Stimulated activated CD4-positive, alpha-beta T cell treated with anti-CD3 and anti-CD28 coated beads, Interleukin-1b, Interleukin-23, amount 100 ng/mL, for 48 hours (primary cell): ENCODE data around the gene CREB3L2.
"Not testable (repeated sequence)": the region's sequence is repeated elsewhere in the genome, so short reads cannot be mapped to it uniquely, and the experiment has no call there.

Experiments used
- DNase-seq: peaks from one replicate; pipeline ENCODE4 v3.0.0-alpha.2; 2020

Gene CREB3L2

DNA sequence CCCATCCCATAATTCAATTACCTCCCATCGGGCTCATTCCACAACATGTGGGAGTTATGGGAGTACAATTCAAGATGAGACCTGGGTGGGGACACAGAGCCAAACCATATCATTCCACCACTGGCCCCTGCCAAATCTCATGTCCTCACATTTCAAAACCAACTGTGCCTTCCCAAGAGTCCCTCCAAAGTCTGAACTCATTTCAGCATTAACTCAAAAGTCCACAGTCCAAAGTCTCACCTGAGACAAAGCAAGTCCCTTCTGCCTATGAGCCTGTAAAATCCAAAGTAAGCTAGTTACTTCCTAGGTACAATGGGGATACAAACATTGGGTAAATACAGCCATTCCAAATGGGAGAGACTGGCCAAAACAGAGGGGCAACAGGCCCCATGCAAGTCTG, 170.3 kb downstream of the CREB3L2 start:
- not testable (repeated sequence) for DNase-seq

DNA sequence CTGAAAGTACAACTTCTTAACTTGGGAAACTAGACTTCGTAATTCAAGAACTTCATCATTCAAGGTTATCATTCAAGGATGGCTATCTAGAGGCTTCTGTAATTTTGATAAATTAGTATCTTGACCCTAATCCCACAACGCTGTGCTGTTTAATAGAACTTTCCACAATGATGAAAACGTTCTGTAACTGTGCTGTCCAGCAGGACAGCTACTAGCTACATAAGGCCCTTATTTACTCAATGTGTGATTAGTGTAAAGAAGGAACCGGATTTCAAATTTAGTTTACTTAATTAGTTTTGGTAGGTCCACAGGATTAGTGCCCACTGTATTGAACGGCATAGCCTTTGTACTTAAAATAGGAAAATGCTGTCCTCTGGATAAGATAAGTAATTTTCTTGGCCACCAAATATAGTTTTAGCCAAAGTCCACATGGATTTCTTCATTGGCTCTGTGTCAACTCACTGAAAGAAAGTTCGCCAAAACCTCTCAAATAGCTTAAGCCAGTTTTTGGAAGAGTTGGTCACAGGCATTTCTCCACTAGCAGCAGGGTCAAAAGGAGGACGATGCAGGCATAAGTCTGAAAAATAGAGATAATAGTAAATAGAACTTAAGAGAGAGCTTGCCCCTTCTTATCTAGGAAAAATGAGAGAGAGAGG, 172.4 kb downstream of the CREB3L2 start:
- no peak for DNase-seq

DNA sequence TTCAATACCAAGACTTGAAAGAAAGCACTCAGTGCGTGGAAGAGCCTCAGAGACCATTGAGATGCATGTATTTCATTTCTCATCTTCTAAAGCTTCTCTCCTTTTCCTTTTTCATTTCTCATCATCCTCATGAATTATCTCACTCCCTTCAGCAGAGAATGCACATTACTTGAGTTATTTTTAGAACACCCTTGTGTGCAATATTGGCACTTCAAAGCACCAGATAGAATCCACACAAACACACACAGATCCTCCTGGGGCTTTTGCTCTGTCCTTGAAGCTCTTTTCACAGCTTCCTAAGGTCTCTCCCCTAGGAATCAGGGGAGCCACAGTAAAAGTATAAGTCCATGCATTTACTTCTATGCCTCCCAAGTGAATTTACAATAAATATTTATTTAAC, 173.4 kb downstream of the CREB3L2 start:
- no peak for DNase-seq

DNA sequence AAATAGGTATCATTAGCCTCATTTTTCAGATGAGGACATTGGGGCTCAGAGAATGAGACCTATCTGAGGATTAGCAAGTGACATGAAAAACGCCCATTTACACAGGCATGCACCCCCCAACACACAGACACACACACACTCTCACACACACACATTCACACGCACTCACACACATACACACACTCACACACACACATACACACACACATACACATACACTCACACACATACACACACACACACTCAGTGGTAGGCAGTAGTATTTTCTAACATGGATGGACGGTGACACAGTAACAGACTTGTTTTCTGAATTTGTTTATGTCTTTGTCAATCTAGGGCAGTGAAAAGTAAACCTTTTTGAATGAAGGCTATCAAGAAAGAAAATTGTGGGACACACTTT, 176.4 kb downstream of the CREB3L2 start:
- DNase-seq, result no peak
